Large intestine (tissue), 3 donors: Measurements from ENCODE around the gene ETV3. TPM values are rescaled to one million over a fixed set of nuclear protein-coding genes. Genes with fewer than 3 reads are reported as not detected.

Experiments used
- DNase-seq, 2 donors: peaks; one replicate each; pipeline versions ENCODE4 v3.0.0 to v3.0.0-alpha.2; 2013
- H3K27ac ChIP-seq: one replicate; pipeline ENCODE4 v1.5.1; 2013; ENCODE audit warnings: low read length
- H3K27me3 ChIP-seq: 2 replicates; pipeline ENCODE4 v1.6.1; 2013; ENCODE audit warnings: low read length; ENCODE audit not compliant: control insufficient read depth, insufficient read depth
- H3K36me3 ChIP-seq: 2 replicates; pipeline ENCODE4 v1.6.1; 2013; ENCODE audit warnings: low read length; ENCODE audit not compliant: control insufficient read depth, insufficient read depth
- H3K4me1 ChIP-seq: one replicate; pipeline ENCODE4 v1.6.1; 2013; ENCODE audit warnings: low read length; ENCODE audit not compliant: control insufficient read depth, insufficient read depth
- H3K4me3 ChIP-seq: one replicate; pipeline ENCODE4 v1.5.1; 2013; ENCODE audit warnings: low read length
- H3K9me3 ChIP-seq: one replicate; pipeline ENCODE4 v1.6.1; 2013; ENCODE audit warnings: mild to moderate bottlenecking, low read depth, low read length, moderate library complexity; ENCODE audit not compliant: control insufficient read depth
- WGBS: methylation state at CpG from one replicate; pipeline ENCODE4 v1.1.5; 2013; ENCODE audit warnings: low lambda C conversion rate; ENCODE audit not compliant: insufficient coverage; 5-methylcytosine and 5-hydroxymethylcytosine counted together
- polyA plus RNA-seq: library from polyadenylated mRNA; unstranded; fragments of 120-200 nt; gene quantifications from one replicate; pipeline ENCODE4 v1.2.1, GENCODE V29; 2013

Gene ETV3
- polyA plus RNA-seq, 1 donor: 19.3 TPM

GRCh38 chr1:157114183-157115121, 23.7 kb downstream of the ETV3 start:
- H3K27ac ChIP-seq: no peak overlapping the region
- H3K4me3 ChIP-seq: no peak overlapping the region
- no CpG with 5 or more reads among the region's 18 CpGs for WGBS
- H3K36me3 ChIP-seq: no peaks in the 10 kb centered on the region
- DNase-seq: no peak
- no peaks in the 10 kb centered on the region for H3K4me1 ChIP-seq
- H3K27me3 ChIP-seq: peaks cover 43% of the 10 kb centered on the region
- no peaks in the 10 kb centered on the region for H3K9me3 ChIP-seq

GRCh38 chr1:157113631-157114030, 24.6 kb downstream of the ETV3 start:
- Histone ChIP-seq H3K27ac (no peak overlapping the region), H3K36me3 (no peaks in the 10 kb centered on the region), H3K27me3 (peaks cover 51% of the 10 kb centered on the region), H3K4me1 (no peaks in the 10 kb centered on the region), H3K4me3 (no peak overlapping the region), H3K9me3 (no peaks in the 10 kb centered on the region)
- DNase-seq: no peak
- no CpG with 5 or more reads among the region's 3 CpGs for WGBS

GRCh38 chr1:157113106-157113505, 25.1 kb downstream of the ETV3 start:
- Histone ChIP-seq H3K4me3 (no peak overlapping the region), H3K4me1 (no peaks in the 10 kb centered on the region), H3K27ac (no peak overlapping the region), H3K27me3 (peaks cover 56% of the 10 kb centered on the region), H3K9me3 (no peaks in the 10 kb centered on the region), H3K36me3 (no peaks in the 10 kb centered on the region)
- WGBS: no CpG with 5 or more reads among the region's 7 CpGs
- no peak for DNase-seq

GRCh38 chr1:157112186-157112867, 25.9 kb downstream of the ETV3 start:
- H3K36me3 ChIP-seq: no peaks in the 10 kb centered on the region
- no peak overlapping the region for H3K27ac ChIP-seq
- no peaks in the 10 kb centered on the region for H3K4me1 ChIP-seq
- peaks cover 64% of the 10 kb centered on the region for H3K27me3 ChIP-seq
- no peaks in the 10 kb centered on the region for H3K9me3 ChIP-seq
- H3K4me3 ChIP-seq: no peak overlapping the region
- DNase-seq: no peak
- no CpG with 5 or more reads among the region's 8 CpGs for WGBS

- no peak overlapping the region for H3K4me3 ChIP-seq
- H3K27me3 ChIP-seq: peaks cover 71% of the 10 kb centered on the region
- no peaks in the 10 kb centered on the region for H3K4me1 ChIP-seq
- WGBS: no CpG with 5 or more reads among the region's 19 CpGs
- H3K36me3 ChIP-seq: no peaks in the 10 kb centered on the region
- DNase-seq: no peak
- H3K27ac ChIP-seq: no peak overlapping the region
- no peaks in the 10 kb centered on the region for H3K9me3 ChIP-seq
Observed at GRCh38 chr1:157111396-157112165, 26.6 kb downstream of the ETV3 start.

GRCh38 chr1:157110686-157111085, 27.5 kb downstream of the ETV3 start:
- no peaks in the 10 kb centered on the region for H3K9me3 ChIP-seq
- H3K27ac ChIP-seq: no peak overlapping the region
- H3K27me3 ChIP-seq: peaks cover 80% of the 10 kb centered on the region
- WGBS: no CpG with 5 or more reads among the region's 3 CpGs
- H3K36me3 ChIP-seq: no peaks in the 10 kb centered on the region
- DNase-seq: no peak
- no peaks in the 10 kb centered on the region for H3K4me1 ChIP-seq
- H3K4me3 ChIP-seq: no peak overlapping the region

- Histone ChIP-seq H3K27me3 (peaks cover 85% of the 10 kb centered on the region), H3K4me1 (no peaks in the 10 kb centered on the region), H3K4me3 (no peak overlapping the region), H3K9me3 (no peaks in the 10 kb centered on the region), H3K36me3 (no peaks in the 10 kb centered on the region), H3K27ac (no peak overlapping the region)
- no CpG with 5 or more reads among the region's 6 CpGs for WGBS
- no peak for DNase-seq
Observed at GRCh38 chr1:157110003-157110402, 28.2 kb downstream of the ETV3 start.

- DNase-seq: no peak
- H3K4me1 ChIP-seq: no peaks in the 10 kb centered on the region
- H3K4me3 ChIP-seq: no peak overlapping the region
- no peak overlapping the region for H3K27ac ChIP-seq
- H3K36me3 ChIP-seq: no peaks in the 10 kb centered on the region
- no peaks in the 10 kb centered on the region for H3K9me3 ChIP-seq
- 90% methylated on average over 2 of the region's 6 CpGs for WGBS
- H3K27me3 ChIP-seq: peaks cover 89% of the 10 kb centered on the region
Observed at GRCh38 chr1:157108448-157108847, 29.7 kb downstream of the ETV3 start.

GRCh38 chr1:157107702-157108101, 30.5 kb downstream of the ETV3 start:
- no peaks in the 10 kb centered on the region for H3K36me3 ChIP-seq
- H3K4me1 ChIP-seq: no peaks in the 10 kb centered on the region
- no peak for DNase-seq
- no peak overlapping the region for H3K27ac ChIP-seq
- H3K9me3 ChIP-seq: no peaks in the 10 kb centered on the region
- WGBS: no CpG with 5 or more reads among the region's 19 CpGs
- peaks cover 88% of the 10 kb centered on the region for H3K27me3 ChIP-seq
- no peak overlapping the region for H3K4me3 ChIP-seq

GRCh38 chr1:157106813-157107189, 31.4 kb downstream of the ETV3 start:
- Histone ChIP-seq H3K4me1 (no peaks in the 10 kb centered on the region), H3K36me3 (no peaks in the 10 kb centered on the region), H3K27me3 (peaks cover 79% of the 10 kb centered on the region), H3K4me3 (no peak overlapping the region), H3K9me3 (no peaks in the 10 kb centered on the region), H3K27ac (no peak overlapping the region)
- no peak for DNase-seq
- no CpG with 5 or more reads among the region's 6 CpGs for WGBS
